HepG2 (cell line): Measurements from ENCODE around the gene ENAH. TPM values are rescaled to one million over a fixed set of nuclear protein-coding genes. Genes with fewer than 3 reads are reported as not detected.

Source experiments
- ATAC-seq: fragments of 200-7000 bp; cut with Tn5 transposase; 3 replicates; pipeline ENCODE4 v1.9.1; 2020; ENCODE audit warnings: mild to moderate bottlenecking, moderate library complexity
- BruUV-seq: library from RNA; stranded (reverse); fragments of 400-500 nt; replicated peaks from 2 replicates; lab custom pipeline; 2021; lab: Mats Ljungman, UMichigan
- CTCF ChIA-PET: fragments of 300-600 bp; formaldehyde crosslinking; extraction: SDS; loops from one replicate; lab custom pipeline; 2021; ENCODE audit warnings: low total read pairs, inconsistent platforms, low intra/inter-chr PET ratio; lab: Yijun Ruan, JAX
- POLR2A ChIA-PET: fragments of 350-600 bp; sonication (Branson Sonifier 250); formaldehyde crosslinking; loops from one replicate; lab custom pipeline; 2020; ENCODE audit warnings: antibody characterized with exemption, inconsistent platforms; lab: Yijun Ruan, JAX
- DNase-seq: peaks from one replicate; pipeline ENCODE4 v3.0.0-alpha.2; 2015; ENCODE audit warnings: low spot score
- FAIRE-seq: peaks from 3 replicates; lab custom pipeline; 2011; peaks lifted over from hg19 to GRCh38; lab: Jason Lieb, UNC
- H2AFZ ChIP-seq: one replicate; pipeline ENCODE4 v1.6.1; 2011; ENCODE audit warnings: low read length, inconsistent platforms
- H3K27ac ChIP-seq: fragments of 300-600 bp; 3 replicates; pipeline ENCODE4 v1.8.0; 2011; ENCODE audit warnings: mixed run types, mild to moderate bottlenecking, mixed read lengths, low read length, inconsistent platforms; ENCODE audit not compliant: insufficient read depth; ENCODE audit errors: extremely low read length
- H3K27me3 ChIP-seq, 2 experiments: fragments of 200-600 bp in 1 of 2; 2 replicates in 1 of 2; 3 replicates in 1 of 2; pipeline versions ENCODE4 v1.6.0 to v1.8.0; 2011; ENCODE audit warnings: low read length in 2 of 2, mild to moderate bottlenecking in 2 of 2, moderate library complexity in 2 of 2, inconsistent platforms in 1 of 2; ENCODE audit not compliant: insufficient read depth in 2 of 2, control insufficient read depth in 1 of 2
- H3K36me3 ChIP-seq, 2 experiments: fragments of 200-600 bp in 1 of 2; replicated peaks in 1 of 2; 2 replicates in 1 of 2; 3 replicates in 1 of 2; pipeline versions ENCODE4 v1.5.1 to v1.8.0; 2011; ENCODE audit warnings: low read length in 2 of 2, inconsistent platforms in 1 of 2; ENCODE audit not compliant: insufficient read depth in 2 of 2, control insufficient read depth in 1 of 2
- H3K4me1 ChIP-seq: 2 replicates; pipeline ENCODE4 v1.5.1; 2012; ENCODE audit warnings: low read length, inconsistent platforms; ENCODE audit not compliant: insufficient read depth
- H3K4me2 ChIP-seq: 2 replicates; pipeline ENCODE4 v1.6.0; 2011; ENCODE audit warnings: low read depth, low read length, inconsistent platforms
- H3K4me3 ChIP-seq, 3 experiments: fragments of 200-600 bp in 1 of 3; sonication (generic), shearing (Covaris generic) in 1 of 3; replicated peaks in 1 of 3; 2 replicates each; pipeline ENCODE4 v1.5.1; 2011 to 2016; ENCODE audit warnings: low read length in 3 of 3, inconsistent platforms in 2 of 3, low read depth in 2 of 3, mild to moderate bottlenecking in 2 of 3, control low read depth in 1 of 3, mixed read lengths in 1 of 3; ENCODE audit not compliant: insufficient read depth in 1 of 3
- H3K79me2 ChIP-seq: one replicate; pipeline ENCODE4 v1.6.1; 2011; ENCODE audit warnings: low read length, inconsistent platforms; ENCODE audit not compliant: insufficient read depth
- H3K9ac ChIP-seq: 2 replicates; pipeline ENCODE4 v1.6.0; 2011; ENCODE audit warnings: mild to moderate bottlenecking, low read depth, low read length, inconsistent platforms; ENCODE audit not compliant: insufficient read depth
- H3K9me3 ChIP-seq: 2 replicates; pipeline ENCODE4 v1.5.1; 2012; ENCODE audit warnings: mild to moderate bottlenecking, low read length
- H4K20me1 ChIP-seq: 2 replicates; pipeline ENCODE4 v1.6.0; 2011; ENCODE audit warnings: inconsistent platforms, mild to moderate bottlenecking, low read length, moderate library complexity; ENCODE audit not compliant: insufficient read depth
- AFF4 ChIP-seq: sonication (generic); formaldehyde crosslinking; IDR thresholded peaks from 2 replicates; pipeline ENCODE4 v1.4.0; 2020; ENCODE audit warnings: missing genetic modification reagents
- DNMT1 ChIP-seq: sonication (generic); formaldehyde crosslinking; IDR thresholded peaks from 2 replicates; pipeline ENCODE4 v1.5.1; 2020; ENCODE audit warnings: mild to moderate bottlenecking, missing genetic modification reagents
- HMG20A ChIP-seq: IDR thresholded peaks from 2 replicates; pipeline ENCODE4 v1.6.1; 2016; ENCODE audit warnings: borderline replicate concordance
- HMGA1 ChIP-seq: sonication (generic); formaldehyde crosslinking; conservative IDR thresholded peaks from 2 replicates; pipeline ENCODE4 v1.4.0; 2020; ENCODE audit warnings: missing genetic modification reagents
- HNF4G ChIP-seq, 2 experiments: sonication (generic) in 1 of 2; formaldehyde crosslinking in 1 of 2; IDR thresholded peaks; 2 replicates each; pipeline versions ENCODE4 v1.4.0 to v1.6.1; 2011 to 2020; ENCODE audit warnings: borderline replicate concordance in 2 of 2, low read depth in 2 of 2, mild to moderate bottlenecking in 2 of 2, low read length in 1 of 2, missing genetic modification reagents in 1 of 2, moderate library complexity in 1 of 2
- JUNB ChIP-seq: sonication (generic); formaldehyde crosslinking; IDR thresholded peaks from 2 replicates; pipeline ENCODE4 v1.8.0; 2022; ENCODE audit warnings: missing genetic modification reagents, mild to moderate bottlenecking, borderline replicate concordance
- MED8 ChIP-seq: sonication (generic); formaldehyde crosslinking; IDR thresholded peaks from 2 replicates; pipeline ENCODE4 v1.8.1; 2023; ENCODE audit warnings: mild to moderate bottlenecking, missing genetic modification reagents; ENCODE audit not compliant: insufficient replicate concordance
- POLR2AphosphoS2 ChIP-seq: IDR thresholded peaks from 2 replicates; pipeline ENCODE4 v1.6.1; 2011; ENCODE audit warnings: low read depth, low read length, improper control_type of control experiment
- SMAD1 ChIP-seq: sonication (generic); formaldehyde crosslinking; IDR thresholded peaks from 2 replicates; pipeline ENCODE4 v1.4.0; 2020; ENCODE audit warnings: missing genetic modification reagents, low read depth, mild to moderate bottlenecking, borderline replicate concordance
- SYNCRIP ChIP-seq: fragments of 200-400 bp; formaldehyde crosslinking; IDR thresholded peaks from 2 replicates; pipeline ENCODE4 v1.6.1; 2018; ENCODE audit warnings: mild to moderate bottlenecking, low read depth, low read length; ENCODE audit not compliant: insufficient read depth
- ZBTB4 ChIP-seq: sonication (generic); formaldehyde crosslinking; IDR thresholded peaks from 2 replicates; pipeline ENCODE4 v1.4.0; 2020; ENCODE audit warnings: missing genetic modification reagents, mild to moderate bottlenecking, borderline replicate concordance
- ZNF260 ChIP-seq: sonication (generic); formaldehyde crosslinking; IDR thresholded peaks from 2 replicates; pipeline ENCODE4 v1.4.0; 2020; ENCODE audit warnings: missing genetic modification reagents, low read depth, mild to moderate bottlenecking, borderline replicate concordance
- ZNF282 ChIP-seq: fragments of 450-650 bp; IDR thresholded peaks from 2 replicates; pipeline ENCODE4 v1.6.1; 2018; ENCODE audit not compliant: partially characterized antibody
- ZNF552 ChIP-seq: sonication (generic); formaldehyde crosslinking; IDR thresholded peaks from 2 replicates; pipeline ENCODE4 v1.9.0; 2022; ENCODE audit warnings: missing genetic modification reagents, mild to moderate bottlenecking, borderline replicate concordance
- ZNF577 ChIP-seq: sonication (generic); formaldehyde crosslinking; IDR thresholded peaks from 2 replicates; pipeline ENCODE4 v1.4.0; 2020; ENCODE audit warnings: mild to moderate bottlenecking, low read depth, missing genetic modification reagents, borderline replicate concordance
- WGBS: methylation state at CpG from one replicate; pipeline ENCODE4 v1.1.6; 2017; ENCODE audit warnings: low lambda C conversion rate; 5-methylcytosine and 5-hydroxymethylcytosine counted together
- in situ Hi-C: cut with HindIII; loops from 2 replicates; pipeline ENCODE4 v1.10.0; 2017; ENCODE audit warnings: low pct_unique_long_range_greater_than_20kb; ENCODE audit not compliant: extremely low pct_ligation_motif_present
- intact Hi-C: fragments of 100-400 bp; cut with micrococcal nuclease; formaldehyde crosslinking; loops from one replicate; pipeline ENCODE4 v1.10.0; 2022; ENCODE audit not compliant: unreplicated experiment
- polyA plus RNA-seq, 8 experiments: library from polyadenylated mRNA; depleted of rRNA in 3 of 8; stranded (reverse) in 7 of 8; unstranded in 1 of 8; fragments of >200 nt; fragmentation: Illumina TruSeq in 4 of 8; extraction: Trizol in 4 of 8; gene quantifications; 2 replicates each; pipeline versions ENCODE4 v1.2.1 to v1.2.3, GENCODE V29; 2011 to 2016; ENCODE audit warnings: low read depth in 4 of 8, missing spikeins in 1 of 8, mixed read lengths in 1 of 8; ENCODE audit not compliant: insufficient read depth in 1 of 8
- total RNA-seq, 5 experiments: library from RNA; depleted of rRNA; stranded (reverse); fragments of >200 nt; fragmentation: Illumina TruSeq; extraction: Trizol; gene quantifications; 2 replicates each; pipeline ENCODE4 v1.2.3, GENCODE V29; 2016; ENCODE audit warnings: low read depth in 1 of 5

ENAH gene
- total and polyA plus RNA-seq, 2 of the 13 experiments (the other 11 are each of a cell fraction or from before 2014, with no cell fraction given): 22.1 to 58.3 TPM

- no peaks in the 10 kb centered on the region for H3K27me3 ChIP-seq
- H3K79me2 ChIP-seq: peaks cover 57% of the 10 kb centered on the region
- 94% methylated on average over 1 of the region's 1 CpG for WGBS
- intact Hi-C loops (no loop called here), in situ Hi-C loops (no loop called here)
- BruUV-seq: no TSS peak
- ATAC-seq (no peak), FAIRE-seq (no peak), DNase-seq (no peak)
- H3K9me3 ChIP-seq: no peaks in the 10 kb centered on the region
- CTCF ChIA-PET: no interaction called here
- no peak for TF ChIP-seq MED8 (CRISPR knock-in tag)
- no peak for TF ChIP-seq ZNF260 (CRISPR knock-in tag)
- TF ChIP-seq POLR2AphosphoS2: no peak
- TF ChIP-seq HMGA1 (CRISPR knock-in tag): no peak
- no peak for TF ChIP-seq AFF4 (CRISPR knock-in tag)
- TF ChIP-seq DNMT1 (CRISPR knock-in tag): no peak
- no peak for TF ChIP-seq SMAD1 (CRISPR knock-in tag)
- no peak for TF ChIP-seq ZNF552 (CRISPR knock-in tag)
- TF ChIP-seq SYNCRIP: no peak
- TF ChIP-seq JUNB (CRISPR knock-in tag): no peak
- no peak for TF ChIP-seq HMG20A (CRISPR knock-in tag)
- TF ChIP-seq ZNF282: no peak
- TF ChIP-seq HNF4G (IDR thresholded peaks at IDR 0.05; ENCODE audit: borderline replicate concordance, low read depth, low read length): no peak
- no peak for TF ChIP-seq HNF4G (CRISPR knock-in tag; IDR thresholded peaks at IDR 0.05; ENCODE audit: borderline replicate concordance, low read depth)
- no peak for TF ChIP-seq ZBTB4 (CRISPR knock-in tag)
- TF ChIP-seq ZNF577 (CRISPR knock-in tag): no peak
- no peak overlapping the region for H3K4me2 ChIP-seq
- H2AFZ ChIP-seq: no peak overlapping the region
- peaks cover 31% of the 10 kb centered on the region for H3K4me1 ChIP-seq
- H3K36me3 ChIP-seq: no peaks in the 10 kb centered on the region
- no peak overlapping the region for H3K27ac ChIP-seq
- H3K4me3 ChIP-seq: no peak overlapping the region
- POLR2A ChIA-PET: no interaction called here
- H4K20me1 ChIP-seq: no peaks in the 10 kb centered on the region; the same call in 1 of the 2 replicates
- H3K9ac ChIP-seq: no peak overlapping the region
These were observed 35.4 kb downstream of the ENAH start for GRCh38 chr1:225617479-225617878.
